ENCODE measurements around the gene DBI. TPM values are rescaled to one million over a fixed set of nuclear protein-coding genes. Genes with fewer than 3 reads are reported as not detected.
A peak's percentile ranks its signal among the peaks of the same experiment; 100 is the strongest.

Gene DBI
- total and polyA plus RNA-seq, 2 of the 13 experiments (the other 11 are each of a cell fraction or from before 2014, with no cell fraction given): 330 to 659 TPM

GRCh38 chr2:119407430-119408220, 40.8 kb downstream of the DBI start (continued):
- TF ChIP-seq, protein P1, sequence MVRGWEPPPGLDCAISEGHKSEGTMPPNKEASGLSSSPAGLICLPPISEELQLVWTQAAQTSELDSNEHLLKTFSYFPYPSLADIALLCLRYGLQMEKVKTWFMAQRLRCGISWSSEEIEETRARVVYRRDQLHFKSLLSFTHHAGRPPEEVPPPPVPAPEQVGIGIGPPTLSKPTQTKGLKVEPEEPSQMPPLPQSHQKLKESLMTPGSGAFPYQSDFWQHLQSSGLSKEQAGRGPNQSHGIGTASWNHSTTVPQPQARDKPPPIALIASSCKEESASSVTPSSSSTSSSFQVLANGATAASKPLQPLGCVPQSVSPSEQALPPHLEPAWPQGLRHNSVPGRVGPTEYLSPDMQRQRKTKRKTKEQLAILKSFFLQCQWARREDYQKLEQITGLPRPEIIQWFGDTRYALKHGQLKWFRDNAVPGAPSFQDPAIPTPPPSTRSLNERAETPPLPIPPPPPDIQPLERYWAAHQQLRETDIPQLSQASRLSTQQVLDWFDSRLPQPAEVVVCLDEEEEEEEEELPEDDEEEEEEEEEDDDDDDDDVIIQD (CRISPR knock-in tag; IDR thresholded peaks at IDR 0.05; ENCODE audit: low read depth): no peak
- TF ChIP-seq ZNF264 (CRISPR knock-in tag; IDR thresholded peaks at IDR 0.05) (0 out of 2 replicates have a peak, but pooled peaks have one; percentile 6), STAG1 (CRISPR knock-in tag; IDR thresholded peaks at IDR 0.05) (peak; percentile 99), CCDC6 (CRISPR knock-in tag; IDR thresholded peaks at IDR 0.05) (0 out of 2 replicates have a peak, but pooled peaks have one; percentile 50), ZNF703 (CRISPR knock-in tag; IDR thresholded peaks at IDR 0.05; ENCODE audit: borderline replicate concordance) (no peak), FOXJ3 (CRISPR knock-in tag; IDR thresholded peaks at IDR 0.05; ENCODE audit: borderline replicate concordance) (no peak), CC2D1A (CRISPR knock-in tag; IDR thresholded peaks at IDR 0.05) (0 out of 2 replicates have a peak, but pooled peaks have one; percentile 66), TBX2 (CRISPR knock-in tag; IDR thresholded peaks at IDR 0.05; ENCODE audit: borderline replicate concordance) (peak; percentile 37; the same call in 1 of the 2 replicates), ZKSCAN8 (CRISPR knock-in tag; IDR thresholded peaks at IDR 0.05; ENCODE audit: borderline replicate concordance) (no peak), NFE2L1 (CRISPR knock-in tag; IDR thresholded peaks at IDR 0.05; ENCODE audit: borderline replicate concordance) (no peak), PRDM10 (CRISPR knock-in tag; IDR thresholded peaks at IDR 0.05; ENCODE audit: low read depth) (0 out of 2 replicates have a peak, but pooled peaks have one; percentile 8), ZSCAN12 (CRISPR knock-in tag; IDR thresholded peaks at IDR 0.05) (no peak), ZMYM2 (CRISPR knock-in tag; IDR thresholded peaks at IDR 0.05) (no peak), ZNF773 (CRISPR knock-in tag; IDR thresholded peaks at IDR 0.05; ENCODE audit: borderline replicate concordance) (no peak), CBX1 (IDR thresholded peaks at IDR 0.05; ENCODE audit: low read depth) (no peak), ZNF629 (CRISPR knock-in tag; conservative IDR thresholded peaks at IDR 0.05) (0 out of 2 replicates have a peak, but pooled peaks have one; percentile 3), ZNF546 (CRISPR knock-in tag; conservative IDR thresholded peaks at IDR 0.05) (no peak), HHEX (CRISPR knock-in tag; IDR thresholded peaks at IDR 0.05) (no peak), ZBTB7B (CRISPR knock-in tag; IDR thresholded peaks at IDR 0.05) (peak; percentile 29; the same call in 1 of the 2 replicates)
- TF ChIP-seq, protein P2, sequence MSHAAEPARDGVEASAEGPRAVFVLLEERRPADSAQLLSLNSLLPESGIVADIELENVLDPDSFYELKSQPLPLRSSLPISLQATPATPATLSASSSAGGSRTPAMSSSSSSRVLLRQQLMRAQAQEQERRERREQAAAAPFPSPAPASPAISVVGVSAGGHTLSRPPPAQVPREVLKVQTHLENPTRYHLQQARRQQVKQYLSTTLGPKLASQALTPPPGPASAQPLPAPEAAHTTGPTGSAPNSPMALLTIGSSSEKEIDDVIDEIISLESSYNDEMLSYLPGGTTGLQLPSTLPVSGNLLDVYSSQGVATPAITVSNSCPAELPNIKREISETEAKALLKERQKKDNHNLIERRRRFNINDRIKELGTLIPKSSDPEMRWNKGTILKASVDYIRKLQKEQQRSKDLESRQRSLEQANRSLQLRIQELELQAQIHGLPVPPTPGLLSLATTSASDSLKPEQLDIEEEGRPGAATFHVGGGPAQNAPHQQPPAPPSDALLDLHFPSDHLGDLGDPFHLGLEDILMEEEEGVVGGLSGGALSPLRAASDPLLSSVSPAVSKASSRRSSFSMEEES (CRISPR knock-in tag; IDR thresholded peaks at IDR 0.05): 0 out of 2 replicates have a peak, but pooled peaks have one; percentile 11
- TF ChIP-seq, protein P3, sequence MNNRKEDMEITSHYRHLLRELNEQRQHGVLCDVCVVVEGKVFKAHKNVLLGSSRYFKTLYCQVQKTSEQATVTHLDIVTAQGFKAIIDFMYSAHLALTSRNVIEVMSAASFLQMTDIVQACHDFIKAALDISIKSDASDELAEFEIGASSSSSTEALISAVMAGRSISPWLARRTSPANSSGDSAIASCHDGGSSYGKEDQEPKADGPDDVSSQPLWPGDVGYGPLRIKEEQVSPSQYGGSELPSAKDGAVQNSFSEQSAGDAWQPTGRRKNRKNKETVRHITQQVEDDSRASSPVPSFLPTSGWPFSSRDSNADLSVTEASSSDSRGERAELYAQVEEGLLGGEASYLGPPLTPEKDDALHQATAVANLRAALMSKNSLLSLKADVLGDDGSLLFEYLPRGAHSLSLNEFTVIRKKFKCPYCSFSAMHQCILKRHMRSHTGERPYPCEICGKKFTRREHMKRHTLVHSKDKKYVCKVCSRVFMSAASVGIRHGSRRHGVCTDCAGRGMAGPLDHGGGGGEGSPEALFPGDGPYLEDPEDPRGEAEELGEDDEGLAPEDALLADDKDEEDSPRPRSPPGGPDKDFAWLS (CRISPR knock-in tag; IDR thresholded peaks at IDR 0.05; ENCODE audit: borderline replicate concordance): no peak

Measured in HepG2 (cell line).